ENCODE data around the gene NBL1.

- no peak for TF ChIP-seq CTCF (conservative IDR thresholded peaks at IDR 0.05 in 1 of 2, IDR thresholded peaks at IDR 0.05 in 1 of 2; ENCODE audit: low read depth in 1 of 2, low read length in 2 of 2)
- no peak for TF ChIP-seq EZH2 (IDR thresholded peaks at IDR 0.05; ENCODE audit: low read length, missing control alignments)
These were observed 28.7 kb upstream of the NBL1 start for GRCh38 chr1:19615438-19615837.

Measured in fibroblast of lung (primary cell).